ENCODE measurements around the gene SAMD1.

Gene SAMD1

GRCh38 chr19:14088634-14089411 lies 1.7 kb downstream of the SAMD1 start:
- DNase-seq: no peak

- no peak for DNase-seq
Observed at GRCh38 chr19:14086098-14086497, 4.5 kb downstream of the SAMD1 start.

GRCh38 chr19:14085309-14085995 lies 5.1 kb downstream of the SAMD1 start, which contains the start of gene C19orf67:
Gene C19orf67, minus strand, starts transcription at chr19:14085783. Its CDS starts 156 bp downstream, at chr19:14085627.
- DNase-seq: no peak

GRCh38 chr19:14082675-14082960 lies 7.9 kb downstream of the SAMD1 start:
- DNase-seq: no peak

DNA sequence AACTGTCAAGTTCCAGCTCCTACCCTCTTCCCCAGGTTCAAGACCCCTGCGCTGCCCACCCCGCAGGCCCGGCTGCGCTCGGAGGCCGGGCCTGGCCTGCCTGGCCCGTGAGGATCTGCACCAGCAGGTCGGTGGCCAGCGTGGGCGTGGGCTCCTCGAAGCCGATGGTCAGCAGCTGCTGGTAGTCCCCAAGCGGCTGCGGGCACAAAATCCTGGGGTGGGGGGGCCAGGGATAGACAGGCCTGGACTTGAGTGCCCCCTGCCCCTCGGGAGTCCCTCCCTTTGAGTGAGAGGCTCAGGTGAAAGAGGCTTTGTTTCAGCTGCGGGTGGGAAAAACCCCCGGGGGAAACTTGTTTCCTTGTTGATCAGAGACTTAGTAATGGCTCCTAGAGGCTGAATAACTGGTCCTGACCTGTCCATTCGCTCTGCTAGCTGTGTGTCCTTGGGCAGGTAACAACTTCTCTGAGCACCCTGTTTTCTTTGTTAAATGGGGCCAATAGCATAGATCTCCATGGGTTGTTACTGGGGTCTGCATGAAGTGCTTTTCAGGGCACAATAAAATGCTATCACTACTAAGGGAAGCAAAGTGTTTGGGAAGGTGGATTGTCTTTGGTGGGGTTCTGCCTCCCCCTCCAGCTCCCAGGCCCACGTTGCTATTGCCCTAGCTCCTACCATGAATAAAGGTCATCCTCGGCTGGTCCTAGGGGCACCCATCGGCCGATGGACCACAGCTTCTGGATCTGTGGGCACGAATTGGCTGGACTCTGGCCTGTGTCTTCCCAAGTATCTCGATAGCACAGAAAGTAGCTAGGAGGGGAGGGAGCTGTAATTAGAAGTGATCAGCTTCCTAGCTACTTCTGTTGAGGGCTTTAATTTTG lies 8.5 kb downstream of the SAMD1 start:
- peak; percentile 79 for DNase-seq

GRCh38 chr19:14080887-14081796 lies 9.4 kb downstream of the SAMD1 start:
- peak; percentile 100 for DNase-seq

- DNase-seq: no peak
Observed at GRCh38 chr19:14078411-14078810, 12.1 kb downstream of the SAMD1 start.

DNA sequence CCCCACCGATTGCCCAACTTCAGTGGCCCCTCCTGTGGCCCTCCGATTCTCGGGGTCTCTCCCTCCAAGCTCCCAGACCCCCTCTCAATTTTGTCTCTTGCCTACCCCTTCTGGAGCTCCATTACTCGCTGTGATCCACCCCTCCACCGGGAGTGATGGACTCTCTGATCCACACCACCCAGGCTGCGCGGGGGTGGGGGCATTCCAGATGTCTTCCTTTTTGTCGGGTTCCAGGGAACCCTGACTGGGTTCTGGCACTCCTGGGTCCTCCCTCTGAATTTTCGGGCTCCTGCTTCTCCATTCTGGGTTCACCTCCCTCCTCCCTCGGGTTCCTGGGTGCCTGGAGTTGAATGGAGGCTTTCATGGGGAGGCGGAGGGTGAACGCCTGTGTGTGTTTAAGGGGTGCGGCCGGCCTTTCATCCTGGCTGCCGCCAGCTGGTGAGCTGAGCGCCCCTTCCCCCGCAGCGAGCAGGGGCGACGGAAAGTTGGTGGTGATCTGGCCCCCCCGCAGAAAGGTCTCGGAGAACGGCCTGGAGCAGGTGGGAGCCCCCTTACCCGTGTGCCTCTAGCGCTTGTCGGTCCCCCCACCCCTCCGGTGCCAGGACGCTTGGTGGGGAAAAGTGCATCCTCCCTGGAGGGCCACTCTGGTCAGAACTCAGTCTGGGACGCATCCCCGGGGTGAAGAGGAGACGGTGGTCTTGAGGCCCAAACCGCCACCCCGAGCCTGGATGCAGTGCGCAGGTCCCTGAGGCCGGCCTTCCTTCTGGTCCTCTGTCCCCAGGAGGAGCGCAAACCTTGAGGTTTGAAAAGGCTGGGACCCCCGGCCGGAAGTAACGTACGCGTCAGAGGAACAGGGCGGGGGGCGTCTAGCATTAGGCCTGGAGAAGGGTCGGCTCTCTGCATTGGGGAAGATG lies 16.4 kb downstream of the SAMD1 start:
- DNase-seq: peak; percentile 79

GRCh38 chr19:14073261-14073924 lies 17.2 kb downstream of the SAMD1 start:
- DNase-seq: peak; percentile 91

- peak; percentile 76 for DNase-seq
Observed at GRCh38 chr19:14072535-14073260, 17.9 kb downstream of the SAMD1 start, which contains the start of gene MISP3. Gene MISP3, plus strand, starts transcription at chr19:14072786. Its CDS starts 524 bp downstream, at chr19:14073310.

DNA sequence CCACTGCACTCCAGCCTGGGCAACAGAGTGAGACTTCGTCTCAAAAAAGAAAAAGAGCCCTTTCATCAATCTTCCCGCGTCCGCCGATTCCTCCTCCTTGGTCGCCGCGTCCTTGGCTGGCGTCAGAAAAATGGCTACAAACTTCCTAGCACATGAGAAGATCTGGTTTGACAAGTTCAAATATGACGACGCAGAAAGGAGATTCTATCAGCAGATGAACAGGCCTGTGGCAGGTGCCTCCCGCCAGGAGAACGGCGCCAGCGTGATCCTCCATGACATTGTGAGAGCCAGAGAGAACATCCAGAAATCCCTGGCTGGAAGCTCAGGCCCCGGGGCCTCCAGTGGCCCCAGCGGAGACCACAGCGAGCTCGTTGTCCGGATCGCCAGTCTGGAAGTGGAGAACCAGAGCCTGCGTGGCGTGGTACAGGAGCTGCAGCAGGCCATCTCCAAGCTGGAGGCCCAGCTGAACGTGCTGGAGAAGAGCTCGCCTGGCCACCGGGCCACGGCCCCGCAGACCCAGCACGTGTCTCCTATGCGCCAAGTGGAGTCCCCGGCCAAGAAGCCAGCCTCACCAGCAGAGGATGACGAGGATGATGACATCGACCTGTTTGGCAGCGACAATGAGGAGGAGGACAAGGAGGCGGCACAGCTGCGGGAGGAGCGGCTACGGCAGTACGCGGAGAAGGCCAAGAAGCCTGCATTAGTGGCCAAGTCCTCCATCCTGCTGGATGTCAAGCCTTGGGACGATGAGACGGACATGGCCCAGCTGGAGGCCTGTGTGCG lies 20.1 kb downstream of the SAMD1 start:
- DNase-seq: no peak

DNA sequence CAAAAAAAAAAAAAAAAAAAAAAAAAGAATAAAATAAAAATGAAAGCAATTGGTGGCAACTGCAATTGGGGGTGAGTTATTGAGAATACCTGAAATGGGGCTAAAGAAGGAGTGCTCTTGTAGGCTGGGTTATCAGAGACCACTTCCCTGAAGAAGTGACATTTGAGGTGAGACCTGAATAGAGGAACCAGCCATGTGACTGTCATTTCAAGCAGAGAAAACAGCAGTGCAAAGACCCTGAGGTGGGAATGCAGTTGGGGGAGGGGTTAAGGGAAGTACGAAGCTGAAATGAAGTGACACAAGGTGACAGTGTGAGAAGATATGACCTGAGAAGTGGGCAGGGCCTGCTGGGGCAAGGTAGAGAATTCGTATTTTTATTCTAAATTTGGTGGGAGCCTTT lies 24.4 kb downstream of the SAMD1 start:
- DNase-seq: no peak

DNA sequence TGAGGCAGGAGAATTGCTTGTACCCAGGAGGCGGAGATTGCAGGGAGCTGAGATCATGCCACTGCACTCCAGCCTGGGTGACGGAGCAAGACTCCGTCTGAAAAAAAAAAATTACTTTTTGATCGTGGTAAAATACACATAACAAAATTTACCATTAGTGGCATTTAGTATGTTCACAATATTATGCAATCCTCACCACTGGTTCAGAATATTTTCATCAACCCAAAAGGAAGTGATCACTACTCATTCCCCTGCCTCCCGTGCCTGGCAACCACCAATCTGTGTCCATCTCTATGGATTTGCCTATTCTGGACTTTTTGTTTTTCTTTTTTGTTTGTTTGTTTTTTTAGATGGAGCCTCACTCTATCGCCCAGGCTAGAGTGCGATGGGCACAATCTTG lies 27.4 kb downstream of the SAMD1 start:
- DNase-seq: no peak

GRCh38 chr19:14062558-14062855 lies 28.0 kb downstream of the SAMD1 start:
- DNase-seq: no peak

DNA sequence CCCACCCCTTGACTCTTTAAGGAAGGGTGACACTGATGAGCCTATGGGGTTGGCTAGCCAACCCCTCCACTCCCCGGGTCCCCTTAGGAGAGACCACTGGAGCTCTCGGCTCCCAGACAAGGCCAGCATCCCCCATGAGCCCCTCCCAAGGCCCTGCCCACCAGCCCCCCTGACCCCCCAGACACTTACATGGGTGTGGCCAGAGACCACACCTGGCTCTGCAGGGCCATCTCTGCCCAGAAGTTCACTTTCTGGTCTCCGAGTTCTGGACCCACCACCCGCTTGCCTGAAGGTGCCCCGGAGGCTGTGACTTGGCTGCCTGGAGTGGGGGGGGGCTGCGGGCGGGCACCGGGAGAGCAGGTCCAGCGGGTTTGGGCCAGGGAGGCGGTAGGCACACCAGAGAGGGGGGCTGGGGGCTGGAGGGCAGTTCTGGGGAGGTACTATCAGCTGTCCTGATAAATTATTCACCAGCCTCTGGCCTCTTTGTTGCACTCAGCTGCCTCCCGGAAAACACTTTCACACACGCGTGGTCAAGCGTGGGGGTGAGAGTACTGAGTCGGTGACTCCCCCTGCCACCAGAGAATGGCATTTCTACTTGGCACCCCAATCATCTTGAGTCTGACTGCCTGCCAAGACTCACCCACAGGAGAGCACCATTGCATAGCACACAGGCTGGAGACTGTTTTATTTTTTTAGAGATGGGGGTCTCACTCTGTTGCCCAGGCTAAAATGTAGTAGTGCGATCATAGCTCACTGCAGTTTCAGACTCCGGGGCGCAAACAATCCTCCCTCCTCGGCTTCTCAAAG lies 28.6 kb downstream of the SAMD1 start, which contains the start of gene PALM3:
Gene PALM3, minus strand, starts transcription at position 326 of the 807 bp plus-strand sequence. Its CDS starts 96 bp downstream, at position 230.
- DNase-seq: no peak

DNA sequence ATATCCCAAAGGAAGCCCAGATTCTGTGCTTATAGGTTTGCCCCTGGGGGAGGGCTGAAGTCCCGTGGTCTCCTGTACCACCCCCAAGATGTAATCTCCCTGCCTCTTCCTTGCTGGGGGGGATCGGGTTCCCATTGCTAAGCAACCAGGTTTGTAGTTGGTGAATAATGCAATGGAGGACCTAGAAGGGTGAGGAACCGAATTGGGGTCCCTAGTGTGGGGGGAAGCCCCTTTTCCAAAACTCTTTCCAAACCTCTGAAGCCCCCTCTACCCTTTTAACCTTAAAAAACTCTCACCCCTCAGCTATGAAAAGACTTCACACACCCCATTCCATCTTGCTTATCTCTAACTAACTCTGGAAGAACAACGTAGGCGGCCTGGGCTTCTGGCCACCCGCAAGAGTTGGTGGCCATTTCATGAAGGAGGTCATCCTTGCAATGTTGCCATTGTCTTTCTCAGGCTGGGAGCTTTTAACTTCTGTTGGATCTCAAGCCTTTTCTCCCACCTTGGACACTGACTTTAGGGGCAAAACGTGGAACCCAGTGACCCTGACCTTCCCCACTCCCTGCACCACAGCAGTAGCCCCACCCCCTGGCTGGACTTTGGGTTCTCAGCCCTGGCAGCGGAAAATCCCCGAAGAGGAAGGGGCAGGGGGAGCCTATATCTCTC lies 29.3 kb downstream of the SAMD1 start:
- DNase-seq: no peak

DNA sequence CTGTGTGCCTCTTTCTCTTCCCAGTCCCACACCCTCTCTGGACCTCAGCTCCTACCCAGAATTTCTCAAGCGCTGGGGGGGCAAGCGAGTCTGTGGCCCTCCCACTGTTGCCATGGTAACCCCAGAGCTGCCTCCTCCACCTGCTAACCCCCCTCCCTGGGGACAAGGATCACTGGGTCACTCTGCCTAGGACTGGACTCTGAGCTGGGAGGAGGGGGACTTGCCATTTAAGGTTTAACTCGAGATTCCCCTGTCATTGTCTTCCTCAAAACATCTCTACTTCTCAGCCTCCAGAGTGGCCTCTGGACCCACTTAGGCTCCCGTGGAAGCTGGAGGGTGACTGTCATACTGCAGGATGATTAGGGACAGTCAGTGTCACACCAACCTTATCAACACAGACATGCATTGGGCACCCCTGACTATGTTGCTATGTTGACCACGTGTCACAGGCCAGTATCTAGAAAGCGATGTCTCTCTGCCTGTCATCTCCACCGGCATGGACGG lies 30.8 kb downstream of the SAMD1 start:
- no peak for DNase-seq
